ENCODE data around the gene GNA15.
"Not testable (repeated sequence)": the region's sequence is repeated elsewhere in the genome, so short reads cannot be mapped to it uniquely, and the experiment has no call there.

The GNA15 gene

DNA sequence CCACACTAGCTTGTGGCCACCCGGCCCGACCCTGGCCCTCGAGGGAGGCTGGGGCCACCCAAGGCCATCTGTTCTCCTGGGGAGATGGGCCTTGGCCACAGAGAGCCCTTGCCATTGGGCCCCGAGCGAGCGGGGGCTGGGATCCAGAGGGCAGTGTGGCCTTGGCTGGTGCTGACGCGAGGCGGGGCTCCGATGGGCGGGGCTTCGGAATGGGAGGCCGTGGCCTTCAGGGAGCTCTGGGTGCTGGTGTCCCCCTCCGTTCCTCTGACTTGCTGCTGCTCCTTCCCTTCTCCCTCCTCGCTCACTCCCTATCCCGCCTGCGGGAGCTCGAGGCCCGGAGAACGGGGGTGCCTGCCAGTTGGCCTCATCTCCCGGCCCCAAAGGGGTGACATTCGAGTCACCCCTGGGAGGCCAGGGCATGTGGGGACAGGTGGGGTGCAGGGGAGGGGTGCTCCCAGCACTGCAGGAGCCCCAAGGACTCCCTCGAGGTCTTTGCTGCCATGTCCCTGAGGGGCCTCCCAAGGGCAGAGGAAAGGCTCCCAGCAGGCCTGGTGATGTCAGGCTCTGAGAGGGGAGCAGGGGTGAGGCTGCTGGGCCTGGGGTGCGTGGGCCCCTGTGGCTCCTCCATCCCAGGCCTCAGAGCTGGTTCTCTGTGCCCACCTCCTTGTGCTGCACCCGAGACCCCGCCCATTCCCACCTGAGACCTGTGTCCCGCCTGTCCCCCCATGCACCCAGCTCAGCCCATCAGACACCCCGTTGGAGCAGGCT lies 54.1 kb downstream of the GNA15 start:
- no peak for DNase-seq (ENCODE audit: low read depth in 3 of 3, low spot score in 1 of 3)

DNA sequence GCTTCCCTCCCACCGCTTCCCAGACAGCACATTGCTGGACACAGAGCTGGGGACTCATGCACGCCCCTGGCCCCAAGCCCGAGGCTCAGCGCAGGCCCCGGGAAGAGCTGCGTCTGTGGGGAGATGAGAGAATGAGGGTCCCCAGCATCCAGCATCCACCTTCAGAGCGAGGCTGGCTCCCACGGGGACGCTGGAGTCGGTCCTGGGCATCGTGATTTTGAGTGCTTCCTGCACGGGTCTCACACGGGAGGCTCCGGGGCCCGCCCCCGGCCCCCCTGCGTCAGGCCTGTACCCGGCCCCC lies 54.6 kb downstream of the GNA15 start:
- DNase-seq (ENCODE audit: low read depth in 3 of 3, low spot score in 1 of 3), result no peak

DNA sequence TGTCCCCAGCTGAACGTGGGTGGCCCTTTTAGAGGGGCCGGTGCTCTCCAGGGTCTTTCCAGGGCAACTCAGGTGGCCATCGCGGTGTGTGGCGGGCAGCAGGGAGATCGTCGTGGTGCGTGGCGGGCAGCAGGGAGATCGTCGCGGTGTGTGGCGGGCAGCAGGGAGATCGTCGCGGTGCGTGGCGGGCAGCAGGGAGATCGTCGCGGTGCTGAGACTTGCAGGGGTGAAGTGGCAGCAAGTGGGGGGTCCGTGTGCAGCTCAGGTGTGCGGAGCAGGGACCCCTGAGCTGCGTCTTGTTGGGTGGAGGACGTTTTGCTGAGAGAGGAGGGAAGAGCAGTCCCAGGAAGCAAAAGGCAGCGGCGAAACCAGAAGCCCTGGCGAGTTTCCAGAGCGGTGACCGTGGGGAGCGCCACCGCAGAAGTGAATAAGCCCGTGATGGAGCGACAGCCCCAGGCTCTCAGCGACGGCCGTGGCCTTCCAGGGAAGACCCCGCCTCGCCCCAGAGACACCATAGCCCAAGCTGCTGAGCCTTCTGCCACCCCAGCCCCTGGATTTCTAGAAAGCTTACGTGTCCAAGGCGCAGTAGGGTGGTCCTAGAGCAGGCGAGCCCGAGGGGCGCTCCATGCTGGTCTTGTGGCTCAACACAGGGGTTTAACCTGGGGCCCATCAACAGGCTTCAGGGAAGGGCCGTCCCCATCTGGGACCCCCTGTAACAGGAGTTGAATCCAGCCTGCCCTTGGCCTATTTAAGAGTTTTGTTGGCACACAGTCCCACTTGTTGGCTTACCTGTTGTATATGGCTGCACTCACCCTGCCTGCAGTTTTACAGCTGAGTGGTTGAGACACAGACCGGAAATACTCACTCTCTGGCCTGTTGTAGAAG lies 55.3 kb downstream of the GNA15 start:
- DNase-seq (ENCODE audit: low read depth in 3 of 3, low spot score in 1 of 3), result no peak

DNA sequence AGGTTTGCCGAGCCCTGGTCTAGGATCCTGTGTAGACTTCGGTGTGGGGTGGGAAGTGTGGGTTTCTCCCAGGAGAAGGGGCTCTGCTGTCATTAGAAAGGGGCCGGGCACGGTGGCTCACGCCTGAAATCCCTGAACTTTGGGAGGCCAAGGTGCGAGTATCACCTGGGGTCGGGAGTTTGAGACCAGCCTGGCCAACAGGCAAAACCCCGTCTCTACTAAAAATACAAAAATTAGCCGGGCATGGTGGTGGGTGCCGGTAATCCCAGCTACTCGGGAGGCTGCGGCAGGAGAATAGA lies 55.9 kb downstream of the GNA15 start:
- not testable (repeated sequence) for DNase-seq (ENCODE audit: low read depth in 3 of 3, low spot score in 1 of 3)

DNA sequence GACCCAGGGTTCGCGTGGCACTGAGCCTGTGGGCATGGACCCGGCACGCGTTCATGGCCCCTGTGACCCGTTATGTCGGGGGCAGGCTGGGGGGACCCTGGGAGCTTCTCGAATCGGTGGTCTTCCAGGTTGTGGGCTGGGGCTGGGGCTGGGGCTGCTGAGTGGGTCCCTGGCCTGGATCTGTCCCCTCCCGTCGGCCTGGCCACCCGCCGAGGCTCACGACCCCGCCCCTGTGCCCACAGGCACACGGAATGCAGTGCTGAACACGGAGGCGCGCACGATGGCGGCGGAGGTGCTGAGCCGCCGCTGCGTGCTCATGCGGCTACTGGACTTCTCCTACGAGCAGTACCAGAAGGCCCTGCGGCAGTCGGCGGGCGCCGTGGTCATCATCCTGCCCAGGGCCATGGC lies 56.4 kb downstream of the GNA15 start:
- DNase-seq (ENCODE audit: low read depth in 3 of 3, low spot score in 1 of 3), result no peak

DNA sequence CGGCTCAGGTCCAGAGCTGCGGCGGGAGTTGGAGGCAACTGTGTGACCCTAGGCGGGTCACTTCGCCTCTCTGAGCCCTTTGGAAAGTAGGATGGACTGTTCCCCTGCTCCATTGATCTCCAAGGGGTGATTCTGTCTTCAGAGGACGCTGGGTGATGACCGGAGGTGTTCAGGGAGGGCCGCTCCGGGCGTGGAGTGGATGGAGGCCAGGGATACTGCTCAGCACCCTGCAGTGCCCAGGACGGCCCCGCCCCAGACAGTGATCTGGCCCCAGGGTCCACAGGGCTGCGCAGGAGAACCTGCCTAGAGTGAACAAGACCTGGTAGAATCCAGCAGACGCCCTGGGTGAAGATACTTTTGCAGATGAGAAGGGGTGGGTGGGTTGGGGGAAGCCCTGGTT lies 56.9 kb downstream of the GNA15 start:
- DNase-seq (ENCODE audit: low read depth in 3 of 3, low spot score in 1 of 3), result no peak

DNA sequence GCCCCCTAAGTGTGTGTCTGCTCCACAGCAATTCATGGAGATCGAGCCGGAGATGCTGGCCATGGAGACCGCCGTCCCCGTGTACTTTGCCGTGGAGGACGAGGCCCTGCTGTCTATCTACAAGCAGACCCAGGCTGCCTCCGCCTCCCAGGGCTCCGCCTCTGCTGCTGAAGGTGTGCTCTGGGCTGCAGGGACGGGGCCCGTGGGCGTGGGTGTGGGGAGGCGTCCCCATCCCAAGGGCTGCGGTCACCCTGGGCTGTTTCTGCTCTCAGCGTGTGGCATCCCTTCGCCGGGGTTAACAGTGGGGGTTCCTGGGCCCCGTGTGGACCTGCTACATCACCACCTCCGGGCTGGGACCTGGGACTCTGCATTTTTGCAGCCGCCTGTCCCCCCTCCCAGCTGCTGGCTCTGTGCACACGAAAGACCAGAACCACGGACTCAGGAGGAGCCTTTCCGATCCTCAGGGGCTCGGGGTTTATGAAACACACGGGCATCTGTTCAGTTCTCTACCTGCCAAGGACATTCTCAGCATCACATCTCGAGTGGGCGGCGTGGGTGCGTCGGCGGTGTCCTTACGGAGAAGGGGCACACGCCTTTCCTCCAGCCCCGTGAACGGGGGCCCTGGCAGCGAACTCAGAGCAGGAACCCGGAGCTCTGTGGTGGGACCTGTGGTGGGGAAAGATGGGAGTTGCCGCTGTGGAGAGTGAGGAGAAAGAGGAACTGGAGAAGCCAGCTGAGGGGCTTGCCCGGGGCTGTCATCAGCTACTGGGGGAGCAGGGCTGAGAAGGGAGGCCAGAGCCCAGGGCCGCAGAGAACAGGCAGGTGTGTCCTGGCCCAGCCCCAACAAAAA lies 57.6 kb downstream of the GNA15 start:
- DNase-seq (ENCODE audit: low read depth in 3 of 3, low spot score in 1 of 3), result no peak

DNA sequence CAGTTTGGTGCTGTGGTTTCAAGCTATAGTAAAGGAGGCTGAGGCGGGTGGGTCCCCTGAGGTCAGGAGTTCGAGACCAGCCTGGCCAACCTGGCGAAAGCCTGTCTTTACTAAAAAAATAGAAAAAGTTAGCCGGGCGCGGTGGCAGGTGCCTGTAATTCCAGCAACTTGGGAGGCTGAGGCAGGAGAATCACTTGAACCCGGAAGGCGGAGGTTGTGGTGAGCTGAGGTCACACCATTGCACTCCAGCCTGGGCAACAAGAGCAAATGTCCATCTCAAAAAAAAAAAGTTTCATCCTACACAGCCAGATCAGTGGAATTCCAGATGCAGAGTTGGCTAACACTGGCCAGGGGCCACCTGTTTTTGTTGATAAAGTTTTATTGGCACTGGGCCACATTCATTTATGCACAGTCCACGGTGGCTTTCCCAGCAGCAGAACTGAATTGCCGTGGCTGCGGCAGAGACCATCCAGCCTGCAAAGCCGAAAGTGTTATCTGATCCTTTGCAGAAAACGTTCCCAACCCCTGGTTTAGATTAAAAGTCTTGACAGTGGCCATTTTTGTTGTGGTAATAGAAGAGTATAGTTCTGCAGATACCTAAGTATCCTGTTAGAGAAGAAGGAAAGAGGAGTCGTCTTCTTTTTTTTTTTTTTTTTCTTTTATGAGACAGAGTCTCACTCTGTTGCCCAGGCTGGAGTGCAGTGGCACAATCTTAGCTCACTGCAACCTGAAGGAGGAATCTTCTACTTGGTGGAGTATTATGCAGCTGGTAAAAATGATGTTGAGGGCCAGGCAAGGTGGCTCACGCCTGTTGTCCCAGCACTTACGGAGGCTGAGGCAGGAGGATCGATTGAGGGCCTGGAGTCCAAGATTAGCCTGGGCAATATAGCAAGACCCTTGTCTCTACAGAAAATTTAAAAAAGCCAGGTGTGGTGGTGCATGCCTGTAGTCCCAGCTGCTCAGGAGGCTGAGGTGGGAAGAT lies 58.6 kb downstream of the GNA15 start:
- DNase-seq (ENCODE audit: low read depth in 3 of 3, low spot score in 1 of 3), result no peak

DNA sequence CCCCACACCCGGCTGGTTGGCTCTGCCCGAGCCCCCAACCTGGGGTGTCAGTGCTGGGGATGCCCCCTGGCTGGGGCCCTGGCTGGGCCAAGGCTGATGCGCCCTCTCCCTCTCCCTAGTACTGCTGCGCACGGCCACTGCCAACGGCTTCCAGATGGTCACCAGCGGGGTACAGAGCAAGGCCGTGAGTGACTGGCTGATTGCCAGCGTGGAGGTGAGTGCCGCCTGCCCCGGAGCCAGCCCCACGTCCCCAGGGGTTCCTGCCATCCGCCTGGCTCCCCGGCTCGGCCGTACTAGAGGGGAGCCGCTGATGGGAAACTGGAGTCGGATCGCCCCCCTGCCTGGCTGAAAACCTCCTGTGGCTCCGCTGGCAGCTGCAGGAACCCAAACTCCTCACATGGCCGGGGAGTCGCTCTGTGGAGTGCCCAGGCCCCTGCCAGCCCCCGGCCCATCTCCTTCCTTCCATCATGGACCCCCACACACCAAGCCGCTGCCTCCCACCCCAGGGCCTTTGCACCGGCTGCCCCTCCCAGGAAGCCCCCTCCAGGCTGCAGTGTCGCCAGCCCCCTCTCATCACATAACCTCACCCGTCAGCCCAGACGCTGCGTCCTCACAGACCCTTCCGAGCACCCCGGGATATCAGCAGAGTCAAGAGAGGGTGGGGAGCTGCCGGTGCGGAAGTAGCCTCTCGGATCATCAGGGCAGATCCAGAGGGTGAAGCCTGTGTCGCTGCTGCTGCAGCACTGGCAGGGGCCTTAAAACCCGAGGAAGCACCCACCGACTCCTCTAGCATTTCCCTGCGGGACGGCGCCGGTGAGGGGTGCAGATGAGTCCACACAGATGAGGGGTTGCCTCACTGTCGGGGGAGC lies 60.5 kb downstream of the GNA15 start:
- DNase-seq (ENCODE audit: low read depth in 3 of 3, low spot score in 1 of 3), result no peak

DNA sequence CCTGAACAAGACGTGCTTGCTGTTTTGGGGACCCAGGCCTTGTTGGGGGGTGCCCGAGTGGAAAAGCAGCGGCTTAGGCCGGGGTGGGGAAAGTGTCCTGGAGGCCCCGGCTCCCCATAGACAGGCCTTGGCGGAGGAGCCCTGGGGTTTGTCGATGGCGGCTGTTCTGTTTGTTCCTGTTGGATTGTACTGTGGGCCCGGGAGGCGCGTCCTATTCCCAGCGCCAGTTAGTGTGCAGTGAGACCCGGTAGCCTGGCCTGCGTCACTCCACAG lies 61.0 kb downstream of the GNA15 start:
- DNase-seq (ENCODE audit: low read depth in 3 of 3, low spot score in 1 of 3), result no peak

DNA sequence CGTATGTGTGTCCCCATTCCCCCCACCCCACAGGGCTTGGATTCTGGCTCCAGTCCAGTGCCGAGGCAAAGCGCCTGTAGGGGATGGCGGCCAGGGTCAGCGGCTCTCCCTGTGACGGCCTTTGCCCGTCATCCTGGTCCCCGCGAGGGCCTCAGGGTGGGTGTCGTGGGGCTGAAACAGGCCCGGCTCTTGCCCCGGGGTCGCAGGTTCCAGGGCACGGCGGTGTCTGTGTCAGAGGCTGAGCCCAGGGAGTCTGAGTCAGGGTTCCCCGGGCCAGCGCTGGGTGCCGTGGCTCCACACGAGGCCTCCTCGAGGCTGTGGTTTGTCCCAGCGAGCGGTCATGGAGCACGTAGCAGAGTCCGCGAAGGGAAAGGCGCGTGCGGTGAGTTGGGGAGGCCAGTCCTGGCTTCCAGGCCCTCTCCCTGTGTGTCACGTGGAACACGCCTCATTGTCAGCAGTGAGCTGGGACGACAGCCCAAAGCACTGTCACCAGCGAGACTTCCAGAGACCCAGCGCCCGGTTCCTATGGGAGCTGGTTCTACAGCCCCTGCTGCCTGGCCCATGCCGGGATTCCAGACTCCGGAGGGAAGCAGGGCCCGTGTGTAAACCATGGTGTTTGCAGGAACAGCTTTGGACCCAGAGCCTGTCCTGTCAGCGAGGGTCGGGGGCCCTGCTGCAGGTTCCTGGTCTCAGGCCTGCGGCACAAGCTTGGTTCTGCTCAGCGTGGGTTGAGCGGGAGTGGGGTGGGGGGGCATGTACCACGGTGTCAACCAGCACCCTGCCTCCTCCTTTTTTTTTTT lies 63.3 kb downstream of the GNA15 start:
- no peak for DNase-seq (ENCODE audit: low read depth in 3 of 3, low spot score in 1 of 3)

DNA sequence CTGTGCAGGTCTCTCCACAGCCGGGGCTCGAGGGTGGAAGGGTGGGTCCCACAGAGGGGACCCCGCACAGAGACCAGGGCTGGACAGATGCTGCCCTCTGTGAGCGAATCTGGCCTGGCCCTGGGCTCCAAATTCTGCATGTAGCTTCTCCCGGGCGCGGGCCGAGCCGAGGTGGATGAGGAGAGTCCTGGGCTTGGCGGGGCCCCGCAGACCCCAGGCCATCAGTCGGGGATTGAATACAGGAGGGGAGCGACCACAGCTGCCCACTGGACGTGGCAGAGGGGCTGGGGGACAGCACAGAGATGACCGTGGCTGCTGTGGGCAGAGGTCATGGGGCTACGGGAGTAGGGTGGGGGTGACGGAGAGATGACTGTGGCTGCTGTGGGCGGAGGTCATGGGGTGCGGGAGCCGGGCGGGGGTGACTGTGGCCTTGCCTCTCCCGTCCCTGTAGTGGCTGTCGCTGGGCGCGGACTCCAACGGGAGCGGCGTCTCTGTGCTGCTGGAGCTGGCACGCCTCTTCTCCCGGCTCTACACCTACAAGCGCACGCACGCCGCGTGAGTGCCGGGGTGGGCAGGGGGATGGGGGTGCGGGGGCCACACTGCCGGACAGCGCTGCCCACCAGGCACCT lies 65.4 kb downstream of the GNA15 start:
- no peak for DNase-seq (ENCODE audit: low read depth in 3 of 3, low spot score in 1 of 3)

DNA sequence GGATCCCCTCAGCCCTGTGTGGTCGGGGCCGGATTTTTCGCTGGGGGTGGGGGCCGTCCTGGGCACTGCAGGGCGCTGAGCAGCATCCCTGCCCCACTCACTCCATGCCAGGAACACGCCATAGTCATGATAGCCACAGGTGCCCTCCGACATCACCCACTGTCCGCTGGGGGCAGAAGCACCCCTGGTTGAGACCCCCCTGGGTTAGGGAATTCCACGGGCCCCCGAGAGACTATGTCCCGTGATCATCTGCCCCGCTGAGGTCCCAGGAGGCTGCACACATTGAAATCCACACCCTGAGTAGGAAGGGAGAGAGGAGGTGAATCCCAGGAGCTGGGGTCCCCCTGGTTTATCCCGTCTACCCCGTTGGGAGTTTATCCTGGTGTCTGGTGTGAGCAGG lies 66.1 kb downstream of the GNA15 start:
- DNase-seq (ENCODE audit: low read depth in 3 of 3, low spot score in 1 of 3), result no peak

DNA sequence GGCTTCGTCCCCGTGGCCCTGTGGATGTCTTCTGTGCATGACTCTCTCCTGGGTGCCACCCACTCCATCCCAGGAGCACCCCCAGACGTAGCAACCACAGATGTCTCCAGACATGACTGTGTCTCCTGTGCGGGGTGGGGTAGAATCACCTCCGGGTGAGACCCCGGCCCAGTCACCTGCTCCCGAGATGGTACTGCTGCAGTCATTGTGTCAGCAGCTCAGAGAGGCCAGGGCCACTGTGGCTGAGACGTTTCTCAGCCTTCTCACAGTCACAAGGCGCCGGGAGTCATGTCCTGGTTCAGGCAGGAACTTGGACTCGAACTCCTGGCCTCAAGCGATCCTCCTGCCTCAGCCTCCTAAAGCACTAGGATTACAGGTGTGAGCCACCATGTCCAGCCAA lies 66.5 kb downstream of the GNA15 start:
- DNase-seq (ENCODE audit: low read depth in 3 of 3, low spot score in 1 of 3), result no peak

DNA sequence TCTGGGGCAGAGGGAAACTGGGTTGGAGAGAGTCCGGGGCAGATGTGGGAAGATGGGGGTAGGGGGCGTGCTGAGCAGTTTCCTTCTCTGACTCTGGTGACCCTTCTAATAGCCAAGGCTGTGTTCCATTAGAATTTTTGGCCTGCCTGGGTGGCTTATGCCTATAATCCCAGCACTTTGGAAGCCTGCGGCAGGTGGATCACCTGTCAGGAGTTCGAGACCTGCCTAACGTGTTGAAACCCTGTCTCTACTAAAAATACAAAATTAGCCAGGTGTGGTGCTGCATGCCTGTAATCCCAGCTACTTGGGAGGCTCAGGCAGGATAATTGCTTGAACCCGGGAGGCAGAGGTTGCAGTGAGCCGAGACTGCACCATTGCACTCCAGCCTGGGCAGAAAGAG lies 67.1 kb downstream of the GNA15 start:
- DNase-seq (ENCODE audit: low read depth in 3 of 3, low spot score in 1 of 3), result not testable (repeated sequence)

DNA sequence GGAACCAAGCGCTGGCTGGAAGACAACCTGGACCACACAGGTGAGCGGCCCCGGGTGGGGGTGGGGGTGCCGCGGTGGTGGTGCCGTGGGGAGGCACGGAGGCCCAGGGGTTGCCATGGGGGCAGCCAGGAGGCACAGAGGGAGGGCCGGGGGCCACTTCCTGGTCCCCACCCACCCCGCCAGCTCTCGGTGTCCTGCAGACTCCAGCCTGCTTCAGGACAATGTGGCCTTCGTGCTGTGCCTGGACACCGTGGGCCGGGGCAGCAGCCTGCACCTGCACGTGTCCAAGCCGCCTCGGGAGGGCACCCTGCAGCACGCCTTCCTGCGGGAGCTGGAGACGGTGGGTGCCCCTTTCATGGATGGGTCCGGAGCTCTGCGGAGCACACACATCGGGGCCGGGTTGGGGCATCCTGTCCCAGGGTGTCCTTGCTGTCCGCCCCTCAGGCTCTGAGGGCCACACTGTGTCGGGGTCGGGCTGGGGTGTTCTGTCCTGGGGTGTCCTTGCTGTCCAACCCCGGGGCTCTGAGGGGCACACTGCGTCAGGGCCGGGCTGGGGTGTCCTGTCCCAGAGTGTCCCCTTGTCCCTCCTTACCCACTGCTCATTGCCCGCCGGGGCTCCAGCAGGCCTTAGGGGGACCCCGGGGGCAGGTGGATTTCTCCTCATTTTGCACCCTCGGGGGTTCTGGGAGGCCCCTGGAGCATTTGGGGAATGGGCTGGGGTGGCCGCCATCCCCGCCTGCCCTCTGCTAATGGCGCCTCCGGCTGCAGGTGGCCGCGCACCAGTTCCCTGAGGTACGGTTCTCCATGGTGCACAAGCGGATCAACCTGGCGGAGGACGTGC lies 68.2 kb downstream of the GNA15 start:
- no peak for DNase-seq (ENCODE audit: low read depth in 3 of 3, low spot score in 1 of 3)

DNA sequence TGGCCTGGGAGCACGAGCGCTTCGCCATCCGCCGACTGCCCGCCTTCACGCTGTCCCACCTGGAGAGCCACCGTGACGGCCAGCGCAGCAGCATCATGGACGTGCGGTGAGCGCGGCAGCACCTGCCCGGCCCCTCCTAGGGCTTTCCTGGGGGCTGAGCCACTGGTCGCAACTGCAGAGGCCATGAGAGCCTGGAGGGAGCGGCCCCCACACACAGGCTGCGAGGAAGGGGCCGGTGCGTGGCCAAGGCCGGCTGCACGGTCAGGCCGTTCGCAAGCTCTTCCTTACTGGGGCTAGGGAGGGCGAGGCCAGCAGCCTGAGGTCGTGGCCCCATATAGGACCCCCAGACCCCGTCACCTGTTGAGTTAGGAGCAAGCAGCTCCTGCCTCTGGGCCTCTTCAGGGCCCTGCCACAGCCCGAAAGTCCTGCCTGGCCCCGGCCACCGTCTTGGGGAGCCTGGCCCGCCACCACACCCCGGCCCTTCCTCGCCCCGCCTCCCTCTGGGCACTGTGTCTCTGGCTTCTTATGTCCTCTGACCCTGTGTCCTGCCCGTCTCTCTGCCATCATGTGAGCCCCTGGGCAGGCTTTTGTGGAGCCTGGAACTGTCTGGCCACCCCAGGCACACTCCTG lies 68.9 kb downstream of the GNA15 start:
- no peak for DNase-seq (ENCODE audit: low read depth in 3 of 3, low spot score in 1 of 3)
